Rectal smooth muscle tissue (tissue), 1 donor: ENCODE measurements around the gene RBM47.
"Not testable (repeated sequence)": the region's sequence is repeated elsewhere in the genome, so short reads cannot be mapped to it uniquely, and the experiment has no call there.

ENCODE experiments used
- H3K27ac ChIP-seq: one replicate; pipeline ENCODE4 v1.7.0; 2013; ENCODE audit warnings: low read depth, low read length, inconsistent platforms
- H3K27me3 ChIP-seq: one replicate; pipeline ENCODE4 v1.7.0; 2013; ENCODE audit warnings: low read length; ENCODE audit not compliant: control insufficient read depth, insufficient read depth
- H3K36me3 ChIP-seq: one replicate; pipeline ENCODE4 v1.7.0; 2013; ENCODE audit warnings: low read length; ENCODE audit not compliant: control insufficient read depth, insufficient read depth
- H3K4me1 ChIP-seq: one replicate; pipeline ENCODE4 v1.7.0; 2013; ENCODE audit warnings: low read length; ENCODE audit not compliant: control insufficient read depth, insufficient read depth
- H3K4me3 ChIP-seq: one replicate; pipeline ENCODE4 v1.7.0; 2013; ENCODE audit warnings: low read length
- H3K9ac ChIP-seq: one replicate; pipeline ENCODE4 v1.7.0; 2013; ENCODE audit warnings: low read length

Gene RBM47

GRCh38 chr4:40525752-40526598 is 103.7 kb downstream of the RBM47 start:
- Histone ChIP-seq H3K27me3 (no peaks in the 10 kb centered on the region), H3K4me3 (no peak overlapping the region), H3K9ac (no peak overlapping the region), H3K4me1 (no peaks in the 10 kb centered on the region), H3K27ac (no peak overlapping the region), H3K36me3 (no peaks in the 10 kb centered on the region)

GRCh38 chr4:40524366-40525041 is 105.2 kb downstream of the RBM47 start:
- Histone ChIP-seq H3K36me3 (no peaks in the 10 kb centered on the region), H3K9ac (no peak overlapping the region), H3K27ac (no peak overlapping the region), H3K27me3 (no peaks in the 10 kb centered on the region), H3K4me3 (no peak overlapping the region), H3K4me1 (no peaks in the 10 kb centered on the region)

GRCh38 chr4:40523581-40523980 is 106.1 kb downstream of the RBM47 start:
- no peaks in the 10 kb centered on the region for H3K36me3 ChIP-seq
- H3K27me3 ChIP-seq, result no peaks in the 10 kb centered on the region
- H3K27ac ChIP-seq, result no peak overlapping the region
- H3K9ac ChIP-seq, result no peak overlapping the region
- no peak overlapping the region for H3K4me3 ChIP-seq
- no peaks in the 10 kb centered on the region for H3K4me1 ChIP-seq

- Histone ChIP-seq H3K27me3 (no peaks in the 10 kb centered on the region), H3K4me3 (no peak overlapping the region), H3K27ac (no peak overlapping the region), H3K36me3 (no peaks in the 10 kb centered on the region), H3K4me1 (no peaks in the 10 kb centered on the region), H3K9ac (no peak overlapping the region)
Measured at GRCh38 chr4:40521957-40522356, 107.7 kb downstream of the RBM47 start.

GRCh38 chr4:40520533-40520932 is 109.1 kb downstream of the RBM47 start:
- no peak overlapping the region for H3K9ac ChIP-seq
- no peaks in the 10 kb centered on the region for H3K27me3 ChIP-seq
- H3K4me3 ChIP-seq, result no peak overlapping the region
- no peak overlapping the region for H3K27ac ChIP-seq
- no peaks in the 10 kb centered on the region for H3K4me1 ChIP-seq
- no peaks in the 10 kb centered on the region for H3K36me3 ChIP-seq

GRCh38 chr4:40517081-40517480 is 112.6 kb downstream of the RBM47 start:
- H3K9ac ChIP-seq, H3K4me3 ChIP-seq, H3K36me3 ChIP-seq, H3K27me3 ChIP-seq, H3K4me1 ChIP-seq, H3K27ac ChIP-seq: not testable (repeated sequence)

- Histone ChIP-seq H3K27ac (no peak overlapping the region), H3K36me3 (no peaks in the 10 kb centered on the region), H3K4me1 (no peaks in the 10 kb centered on the region), H3K27me3 (no peaks in the 10 kb centered on the region), H3K9ac (no peak overlapping the region), H3K4me3 (no peak overlapping the region)
Measured at GRCh38 chr4:40516651-40517050, 113.0 kb downstream of the RBM47 start.

GRCh38 chr4:40515398-40516293 is 114.0 kb downstream of the RBM47 start:
- H3K27ac ChIP-seq, result peak overlapping the region; percentile 7
- H3K9ac ChIP-seq, result peak overlapping the region; percentile 54
- H3K4me3 ChIP-seq, result peak overlapping the region; percentile 59

GRCh38 chr4:40515037-40515397 is 114.6 kb downstream of the RBM47 start:
- Histone ChIP-seq H3K27ac (peak overlapping the region; percentile 7), H3K4me3 (peak overlapping the region; percentile 59), H3K36me3 (no peaks in the 10 kb centered on the region), H3K4me1 (no peaks in the 10 kb centered on the region), H3K9ac (peak overlapping the region; percentile 54), H3K27me3 (no peaks in the 10 kb centered on the region)

More at GRCh38 chr4:40515398-40516293, 114.0 kb downstream of the RBM47 start:
- H3K4me1 ChIP-seq, result no peaks in the 10 kb centered on the region
- H3K27me3 ChIP-seq, result no peaks in the 10 kb centered on the region
- no peaks in the 10 kb centered on the region for H3K36me3 ChIP-seq

- peak overlapping the region; percentile 59 for H3K4me3 ChIP-seq
- no peaks in the 10 kb centered on the region for H3K36me3 ChIP-seq
- H3K27ac ChIP-seq, result no peak overlapping the region
- peak overlapping the region; percentile 54 for H3K9ac ChIP-seq
- no peaks in the 10 kb centered on the region for H3K4me1 ChIP-seq
- H3K27me3 ChIP-seq, result no peaks in the 10 kb centered on the region
Measured at GRCh38 chr4:40514497-40514951, 115.1 kb downstream of the RBM47 start.

GRCh38 chr4:40511036-40511614 is 118.5 kb downstream of the RBM47 start:
- H3K9ac ChIP-seq, result no peak overlapping the region
- no peaks in the 10 kb centered on the region for H3K36me3 ChIP-seq
- no peaks in the 10 kb centered on the region for H3K27me3 ChIP-seq
- no peaks in the 10 kb centered on the region for H3K4me1 ChIP-seq
- H3K27ac ChIP-seq, result no peak overlapping the region
- H3K4me3 ChIP-seq, result no peak overlapping the region

GRCh38 chr4:40507977-40508376 is 121.7 kb downstream of the RBM47 start:
- no peaks in the 10 kb centered on the region for H3K27me3 ChIP-seq
- no peak overlapping the region for H3K9ac ChIP-seq
- no peak overlapping the region for H3K27ac ChIP-seq
- H3K36me3 ChIP-seq, result no peaks in the 10 kb centered on the region
- no peaks in the 10 kb centered on the region for H3K4me1 ChIP-seq
- H3K4me3 ChIP-seq, result no peak overlapping the region
